UCSD-AML1 (cell line): Measurements from ENCODE around the gene RHBDD1.
A peak's percentile ranks its signal among the peaks of the same experiment; 100 is the strongest.

ENCODE experiments used
- DNase-seq: peaks from one replicate; lab custom pipeline; 2025; ENCODE audit not compliant: unreplicated experiment; lab: John Stamatoyannopoulos, UW

Gene RHBDD1

DNA sequence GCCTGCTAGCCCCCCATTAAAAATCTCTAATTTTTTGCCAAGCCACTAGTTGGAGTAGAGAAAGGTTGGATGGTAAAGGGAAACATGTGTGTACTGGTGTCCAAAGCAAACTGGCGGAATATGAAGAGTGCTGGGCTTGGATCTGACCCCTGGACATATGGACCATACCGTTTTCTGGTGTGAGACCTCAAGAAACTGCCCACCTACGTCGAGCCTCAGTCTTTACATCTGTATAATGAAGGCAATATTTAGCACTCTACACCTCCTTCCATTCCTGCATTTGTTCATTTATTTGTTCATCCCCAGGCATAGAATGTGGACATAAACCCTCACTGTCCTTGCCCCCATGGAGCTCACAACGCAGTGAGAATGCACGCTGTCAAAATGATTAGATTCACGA, 142.4 kb downstream of the RHBDD1 start:
- no peak for DNase-seq

DNA sequence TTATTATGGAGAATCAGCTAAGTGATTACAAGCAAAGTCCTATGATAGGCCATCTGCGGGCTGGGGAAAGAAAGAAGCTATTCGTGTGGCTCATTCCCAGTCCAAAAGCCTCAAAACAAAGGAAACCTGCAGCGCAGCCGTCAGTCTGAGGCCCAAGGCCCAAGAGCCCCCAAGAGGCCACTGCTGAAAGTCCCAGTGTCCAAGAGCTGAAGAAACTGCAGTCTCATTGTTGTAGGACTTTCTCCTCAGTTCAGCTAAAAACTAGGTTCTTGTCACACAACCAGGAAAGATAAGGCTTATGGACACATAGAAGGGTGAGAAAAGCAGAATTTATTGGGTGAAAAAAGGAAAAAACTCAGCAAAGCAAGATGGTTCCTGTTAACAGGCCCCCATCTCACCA, 143.2 kb downstream of the RHBDD1 start:
- DNase-seq: peak; percentile 18

DNA sequence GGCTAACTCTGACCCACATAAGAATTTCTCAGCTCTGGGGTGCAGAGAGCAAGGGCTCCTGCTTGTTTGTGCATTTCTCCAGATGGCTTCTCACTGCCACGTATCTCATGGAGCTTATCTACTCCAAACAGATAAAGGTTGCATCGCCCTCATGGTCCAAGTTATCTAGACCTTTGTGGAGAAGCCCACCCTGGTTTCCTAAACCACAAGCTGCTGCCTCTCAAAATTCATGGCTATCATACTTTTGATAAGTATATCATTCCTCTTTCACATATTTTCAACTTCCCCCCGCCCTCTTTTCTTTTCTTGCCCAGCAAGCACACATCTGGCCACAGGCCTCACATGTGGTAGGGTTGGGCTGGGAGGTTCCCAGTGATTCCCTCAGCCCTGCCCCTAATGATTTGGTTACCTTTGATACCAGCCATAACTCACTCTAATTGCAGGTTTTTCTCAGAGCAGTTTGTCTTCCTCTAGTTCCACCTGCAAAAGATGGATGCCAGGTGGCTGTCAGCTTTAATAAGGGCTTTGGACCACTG, 146.0 kb downstream of the RHBDD1 start:
- no peak for DNase-seq

DNA sequence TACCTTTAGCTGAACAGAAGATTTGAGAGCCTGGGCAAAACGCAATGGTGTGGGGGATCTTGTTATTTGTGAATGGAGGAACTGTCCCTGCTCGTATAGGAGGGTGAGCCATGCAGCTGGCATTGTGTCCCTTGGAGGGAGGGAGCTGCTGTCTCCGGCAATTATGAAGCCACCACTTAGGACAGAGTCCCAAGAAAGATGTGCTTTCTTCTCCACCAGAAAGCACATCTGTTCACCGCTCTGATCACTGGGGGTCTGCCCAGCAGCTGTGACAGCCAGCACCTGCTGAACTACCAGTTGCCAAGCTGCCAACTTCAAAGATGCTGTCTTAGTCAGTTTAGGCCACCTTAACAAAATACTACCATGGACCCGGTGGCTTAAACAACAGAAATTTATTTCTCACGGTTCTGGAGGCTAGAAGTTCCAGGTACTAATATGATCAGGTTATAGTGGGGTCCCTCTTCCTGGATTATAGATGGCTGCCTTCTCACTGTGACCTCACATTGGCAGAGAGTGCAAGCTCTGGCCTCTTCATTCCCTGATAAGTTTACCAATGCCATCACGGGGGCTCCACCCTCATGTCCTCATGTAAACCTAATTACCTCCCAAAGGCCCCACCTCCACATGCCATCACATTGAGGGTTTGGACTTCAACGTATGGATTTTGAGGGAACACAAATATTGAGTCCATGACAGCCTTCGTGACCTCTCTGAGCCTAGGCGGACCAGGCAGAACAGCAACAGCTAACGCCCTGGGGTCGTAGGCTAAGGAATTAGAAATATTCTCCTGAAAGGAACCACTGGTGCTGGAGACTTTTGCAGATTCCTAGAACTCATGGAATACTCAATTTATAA, 148.3 kb downstream of the RHBDD1 start:
- no peak for DNase-seq

DNA sequence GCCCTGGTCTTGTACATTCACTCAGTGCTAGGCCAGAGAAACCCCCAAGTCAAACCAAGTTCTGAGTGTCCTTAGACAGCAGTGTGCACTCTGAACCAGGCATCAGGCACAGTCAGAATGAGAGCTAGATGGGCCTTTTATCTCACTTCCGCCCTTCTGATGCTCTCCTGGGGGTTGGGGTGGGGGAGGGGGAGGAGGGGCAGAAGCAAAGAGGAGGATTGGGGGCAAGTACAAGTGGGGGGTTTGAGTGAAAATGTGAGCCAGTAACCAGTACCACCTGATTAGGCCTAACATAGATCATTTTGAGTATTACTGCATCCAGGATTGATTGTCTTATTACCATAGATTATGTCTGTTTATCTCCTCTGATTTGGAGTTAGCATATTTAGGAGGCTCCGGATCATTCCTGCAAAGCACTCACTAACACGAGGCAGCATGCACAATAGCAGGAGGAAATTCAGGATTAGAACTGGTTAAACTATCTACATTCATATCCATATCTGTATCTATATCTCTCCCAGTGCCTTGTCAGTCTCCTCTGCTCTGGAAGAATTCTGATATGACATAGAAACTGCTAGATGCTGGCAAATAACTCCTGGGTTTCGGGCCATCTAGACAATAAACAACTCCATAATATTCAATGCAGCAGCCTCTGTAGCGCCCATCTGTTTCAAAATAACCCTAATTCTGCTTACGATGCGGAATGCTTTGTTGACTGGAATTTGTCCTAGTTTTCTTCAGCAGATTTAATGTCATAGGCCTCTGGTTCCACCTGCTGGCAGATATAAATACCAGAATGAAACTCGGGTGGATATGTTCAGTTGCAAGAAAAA, 149.1 kb downstream of the RHBDD1 start:
- no peak for DNase-seq

DNA sequence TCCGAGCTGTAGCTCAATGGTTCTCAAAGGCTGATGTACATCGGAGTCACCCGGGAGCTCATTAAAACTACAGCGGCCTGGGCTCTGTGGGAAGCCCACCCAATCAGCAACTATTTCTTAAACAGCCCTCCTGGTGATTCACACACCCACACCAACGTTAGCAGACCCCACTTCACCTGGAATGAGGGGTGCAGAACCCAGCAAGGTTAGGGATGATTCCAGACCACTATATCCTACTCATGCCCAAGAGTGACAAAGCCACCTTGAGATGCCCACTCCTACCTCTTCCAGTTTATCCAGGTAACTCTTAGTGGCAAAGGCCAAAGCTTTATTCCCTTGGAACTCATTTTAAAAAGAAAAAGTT, 149.7 kb downstream of the RHBDD1 start:
- DNase-seq: no peak

DNA sequence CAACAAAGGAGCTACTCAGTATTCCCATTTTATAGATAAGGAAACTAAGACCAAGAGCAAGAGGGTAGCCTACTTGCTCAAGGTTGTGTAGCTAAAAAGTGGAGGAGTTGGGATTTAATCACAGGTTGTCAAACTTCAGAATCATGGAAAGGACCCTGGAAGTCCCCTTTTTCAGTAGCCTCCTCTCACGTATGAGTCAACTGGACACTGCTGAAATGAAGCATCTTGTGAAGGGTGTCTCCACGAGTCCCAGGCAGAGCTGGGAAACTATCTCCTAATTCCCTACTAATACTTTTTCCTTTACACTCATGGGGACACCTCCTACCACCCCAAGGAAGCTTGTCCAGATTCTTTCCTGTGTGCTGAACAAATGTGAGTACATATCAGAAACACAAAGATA, 155.8 kb downstream of the RHBDD1 start:
- DNase-seq: no peak

DNA sequence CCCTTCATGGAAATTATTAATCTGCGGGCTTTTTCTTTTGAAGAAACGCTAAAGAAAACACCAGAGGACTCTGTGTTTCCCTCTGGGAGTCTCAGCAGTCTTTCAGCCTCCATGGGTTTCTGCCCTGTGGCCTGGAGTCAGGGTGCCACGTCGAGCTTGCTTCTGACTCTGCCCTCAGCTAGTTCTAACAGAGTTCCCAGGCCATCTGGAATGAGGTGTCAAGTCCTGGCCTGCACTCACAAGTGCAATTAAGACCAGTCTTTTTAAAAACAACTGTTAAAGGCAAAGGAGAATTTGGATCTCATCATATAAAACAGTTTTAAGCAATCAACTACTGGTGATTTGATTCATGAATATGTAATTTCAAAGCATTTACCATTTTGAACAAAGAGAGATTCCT, 157.3 kb downstream of the RHBDD1 start:
- no peak for DNase-seq

DNA sequence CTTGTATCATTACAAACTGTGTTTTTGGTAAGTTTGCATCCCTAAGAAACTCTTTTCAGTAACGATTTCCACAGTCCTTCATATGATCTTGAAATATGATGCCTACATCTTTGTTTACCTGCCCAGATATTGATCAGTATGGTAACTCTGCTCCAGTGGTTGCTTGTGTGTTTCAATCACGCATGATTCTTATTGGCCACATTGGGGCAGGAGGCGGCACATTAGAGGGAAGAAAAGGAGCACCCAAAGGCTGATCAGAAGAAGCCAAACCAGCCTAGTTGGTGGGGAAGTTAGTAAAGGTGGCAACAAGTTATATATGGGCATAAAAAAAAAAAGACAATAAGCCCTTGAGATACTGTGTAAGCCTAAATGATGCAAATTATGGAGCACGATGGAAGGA, 158.9 kb downstream of the RHBDD1 start:
- no peak for DNase-seq

DNA sequence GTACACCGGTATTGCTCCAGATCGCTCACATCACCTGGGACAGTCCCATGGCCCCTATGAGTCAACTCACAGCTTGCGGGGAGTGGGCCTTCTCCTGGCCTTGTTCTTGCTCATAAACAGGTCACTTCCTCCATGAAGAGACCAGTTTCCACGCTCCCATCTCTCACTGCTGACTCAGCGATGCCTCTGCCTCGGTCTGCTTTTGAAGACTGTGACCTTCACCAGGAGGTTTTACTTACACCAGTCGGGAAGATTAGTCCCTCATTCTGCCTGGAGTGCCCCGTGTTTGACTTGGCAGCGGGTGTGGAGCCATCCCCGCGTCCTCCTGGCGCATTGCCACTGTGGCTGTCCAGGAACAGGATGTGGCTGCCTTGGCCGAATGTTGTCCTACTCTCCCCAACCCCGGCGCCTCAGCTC, 159.8 kb downstream of the RHBDD1 start:
- DNase-seq: peak; percentile 35

DNA sequence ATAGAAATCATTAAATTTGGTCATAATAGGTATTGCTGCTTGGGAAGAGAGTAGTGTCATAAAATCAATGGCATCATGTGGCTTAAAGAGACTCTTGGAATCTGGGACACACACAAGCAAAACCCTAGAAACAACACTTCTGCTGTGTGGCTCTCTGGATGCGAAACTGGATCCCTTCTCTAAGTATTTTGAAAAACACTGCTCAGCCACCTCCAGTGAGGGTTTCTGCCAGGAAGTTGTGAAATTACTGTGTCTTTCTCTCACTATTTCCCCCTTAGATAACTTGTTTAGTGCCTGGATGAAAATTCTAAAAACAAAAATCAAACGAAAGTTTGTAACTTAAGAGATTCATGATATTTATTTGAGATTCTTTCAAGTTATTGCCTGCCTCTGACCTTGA, 163.8 kb downstream of the RHBDD1 start:
- no peak for DNase-seq

DNA sequence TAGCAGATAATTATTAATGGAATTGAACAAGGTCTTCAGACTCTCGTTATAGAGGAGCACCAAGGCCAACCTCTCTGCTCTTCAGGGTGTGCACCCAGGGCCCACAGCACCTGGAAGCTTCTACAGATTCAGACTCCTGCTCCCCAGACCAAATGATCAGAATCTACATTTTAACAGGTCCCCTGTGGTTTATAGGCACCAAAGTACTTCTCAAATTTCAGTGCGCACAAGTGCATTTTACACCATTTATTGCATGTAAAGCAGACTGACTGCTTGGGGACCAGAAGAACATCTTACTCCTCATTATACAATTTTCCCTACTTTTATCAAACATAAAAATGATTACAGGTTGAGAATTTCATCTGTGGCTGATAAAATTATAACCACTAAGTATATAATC, 164.3 kb downstream of the RHBDD1 start:
- DNase-seq: no peak

DNA sequence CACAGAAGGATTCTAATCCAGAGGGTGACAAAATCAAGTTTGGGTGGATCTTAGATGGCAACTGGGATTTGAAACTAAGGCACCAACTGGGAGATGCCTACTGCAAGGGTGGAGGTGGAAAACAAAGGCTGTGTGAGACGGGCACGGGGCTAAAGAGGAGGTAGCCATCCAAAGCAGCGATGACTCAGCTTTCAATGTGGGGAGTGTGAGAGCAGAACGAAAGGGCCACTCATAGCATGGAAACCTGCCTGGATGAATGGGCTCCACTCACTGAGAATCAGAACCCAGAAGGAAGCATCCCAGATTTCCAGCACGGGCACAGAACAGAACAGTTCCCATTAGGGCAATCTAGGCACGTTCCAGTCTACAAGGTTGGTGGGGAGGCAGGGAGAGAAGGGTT, 168.6 kb downstream of the RHBDD1 start:
- no peak for DNase-seq

DNA sequence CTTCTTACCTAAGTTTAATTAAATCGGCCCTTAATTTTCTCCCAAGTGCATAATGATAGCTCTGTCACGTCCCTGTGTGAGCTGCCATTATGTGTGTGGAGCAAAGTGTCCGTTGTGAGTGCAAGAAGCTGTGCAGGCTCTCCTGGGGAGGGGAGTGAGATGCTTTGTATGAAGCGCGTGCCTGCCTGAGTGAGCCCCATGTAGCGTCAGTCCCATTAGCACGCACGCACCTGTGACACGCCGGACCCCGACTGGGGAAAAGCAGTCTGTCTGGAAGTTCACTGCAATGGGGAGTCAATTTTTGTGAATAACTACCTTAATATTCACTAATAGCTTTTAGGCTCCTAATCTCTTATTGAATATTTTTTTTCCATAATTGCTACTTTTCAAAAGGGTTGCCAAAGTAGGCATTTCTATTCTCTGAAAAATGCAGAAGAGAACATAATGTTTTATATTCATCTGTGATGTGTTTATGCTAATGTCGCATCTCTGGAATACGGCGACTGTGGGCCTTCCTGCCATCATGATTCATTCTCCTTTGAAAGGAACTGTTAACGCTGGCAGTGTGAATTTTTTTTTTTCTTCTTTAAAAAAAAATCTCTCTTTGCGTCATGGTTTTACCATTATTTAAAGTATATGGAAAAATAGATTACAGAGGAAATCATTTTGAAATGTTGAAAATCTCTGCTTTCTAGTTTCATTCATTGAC, 170.5 kb downstream of the RHBDD1 start:
- no peak for DNase-seq

DNA sequence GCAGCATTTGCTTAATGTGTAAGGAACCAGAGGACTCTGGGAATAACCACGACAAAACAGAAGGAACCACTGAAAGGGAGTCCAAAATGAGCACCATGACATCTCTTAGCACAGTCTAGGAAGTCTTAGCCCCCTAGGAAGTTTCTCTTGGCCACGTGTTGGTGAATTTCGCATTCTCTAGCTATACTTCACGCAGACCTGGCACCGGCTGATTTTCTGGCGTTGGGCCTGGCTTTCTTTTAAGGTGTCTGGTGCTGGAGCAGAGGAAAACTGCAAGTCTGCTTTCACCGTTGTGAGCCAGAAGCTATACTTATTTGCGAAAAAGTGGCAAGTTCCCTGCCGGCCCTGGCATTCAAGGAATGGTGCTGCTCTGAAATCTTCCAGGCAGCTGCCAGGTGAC, 171.3 kb downstream of the RHBDD1 start:
- DNase-seq: no peak

DNA sequence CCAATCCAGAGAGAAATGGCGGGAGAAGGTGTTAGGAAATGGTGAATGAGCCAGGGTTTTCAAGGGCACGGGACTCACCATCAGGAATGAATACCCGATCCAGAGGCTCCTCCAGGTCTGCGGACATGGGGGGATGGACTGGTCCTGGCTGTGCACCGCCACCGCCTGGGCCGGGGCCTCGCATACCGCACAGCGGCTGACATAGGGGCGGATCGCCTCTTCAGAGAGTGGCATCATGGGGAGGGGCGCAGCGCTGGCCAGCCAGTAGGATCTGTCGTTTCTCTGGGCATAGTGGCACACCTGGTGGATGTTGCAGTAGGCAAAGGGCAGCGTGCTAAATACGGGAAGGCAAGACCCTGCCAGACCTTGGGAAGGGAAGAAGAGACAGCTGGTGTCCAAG, 172.1 kb downstream of the RHBDD1 start:
- no peak for DNase-seq

DNA sequence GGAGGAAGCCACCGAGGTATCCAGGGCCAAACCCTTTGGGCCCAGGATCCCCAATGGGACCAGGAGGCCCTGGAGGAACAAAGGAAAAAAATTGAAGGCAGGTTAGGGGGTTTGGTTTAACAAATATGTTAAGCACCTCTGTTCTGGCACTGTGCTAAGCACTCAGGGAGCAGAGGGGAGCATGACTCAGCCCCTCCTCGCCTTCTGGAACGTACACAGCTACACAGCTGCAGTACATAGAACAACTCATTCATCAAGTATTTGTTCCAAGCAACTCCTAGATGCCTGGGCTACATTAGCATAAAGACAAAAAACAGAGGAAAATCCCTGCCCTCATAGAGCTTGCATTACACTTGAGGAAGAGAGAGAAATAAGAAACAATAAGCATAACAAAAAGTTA, 174.6 kb downstream of the RHBDD1 start:
- DNase-seq: no peak

DNA sequence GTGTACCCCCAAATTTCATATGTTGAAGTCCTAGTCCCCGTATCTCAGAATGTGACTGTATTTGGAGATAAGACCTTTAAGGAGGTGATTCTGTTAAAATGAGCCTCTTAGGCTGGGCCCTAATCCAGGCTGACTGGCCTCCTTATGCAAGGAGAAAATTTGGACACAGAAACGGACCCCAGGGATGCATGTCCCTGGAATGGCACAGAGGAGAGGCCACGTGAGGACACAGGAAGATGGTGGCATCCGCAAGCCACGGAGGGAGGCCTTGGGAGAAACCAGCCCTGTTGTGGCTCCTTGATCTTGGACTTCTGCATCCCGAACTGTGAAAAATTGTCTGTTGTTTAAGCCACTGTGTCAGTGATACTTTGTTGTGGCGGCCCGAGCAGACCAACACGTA, 177.5 kb downstream of the RHBDD1 start:
- DNase-seq: no peak

DNA sequence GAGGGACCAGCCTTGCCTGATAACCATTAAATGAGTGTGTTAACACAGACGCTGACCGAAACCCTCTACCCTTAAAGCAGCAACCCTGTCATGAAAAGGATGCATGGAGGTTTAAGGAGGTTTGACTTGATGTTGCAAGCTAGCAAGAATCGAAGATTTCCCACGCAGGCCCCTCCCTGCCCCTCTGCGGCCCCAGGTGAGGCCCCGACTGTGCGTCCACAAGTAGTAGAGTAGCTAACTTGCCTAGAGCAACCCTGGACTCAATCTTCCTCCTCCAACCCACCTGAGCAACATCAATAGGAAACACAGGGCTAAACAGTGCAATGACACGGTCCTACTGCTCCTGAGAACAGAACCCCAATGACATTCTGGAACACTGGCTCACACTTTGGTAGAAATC, 178.0 kb downstream of the RHBDD1 start:
- no peak for DNase-seq

DNA sequence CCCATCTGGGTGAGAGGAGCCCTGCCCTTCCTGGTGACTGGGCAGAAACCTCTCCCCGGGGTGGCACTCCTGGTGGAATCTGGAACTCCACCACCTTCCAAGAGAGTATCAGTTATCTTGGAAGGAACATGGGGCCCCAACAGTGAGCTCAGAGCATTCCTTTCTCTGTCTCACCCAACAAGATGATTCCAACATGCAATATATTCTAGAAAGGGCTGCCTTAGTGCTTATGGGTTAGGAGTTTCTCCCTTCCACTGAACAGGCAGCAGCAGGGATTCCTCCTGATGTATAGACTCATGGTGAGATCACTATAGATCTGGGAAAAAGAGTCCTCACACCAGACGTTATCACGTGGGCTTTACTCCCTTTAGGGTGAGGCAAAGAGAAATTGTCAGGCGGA, 181.0 kb downstream of the RHBDD1 start:
- no peak for DNase-seq

DNA sequence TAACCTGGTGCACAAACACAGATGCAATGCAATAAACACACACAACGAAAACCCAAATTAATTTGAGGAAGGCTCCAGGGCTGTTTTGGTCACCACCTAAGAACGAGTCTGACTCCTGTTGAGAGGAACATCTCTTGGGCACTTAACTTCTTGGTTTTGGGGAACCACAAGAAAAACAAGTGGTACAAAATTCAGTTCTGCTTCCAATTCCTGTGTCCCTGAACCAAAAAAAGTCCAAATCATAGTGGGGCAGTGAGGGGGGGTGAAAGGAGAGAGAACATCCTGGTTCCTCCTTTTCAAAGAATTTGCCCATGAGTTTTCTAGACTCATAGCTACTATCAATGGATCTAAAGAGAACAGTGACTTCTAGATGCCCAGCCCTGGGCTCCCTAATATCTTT, 184.6 kb downstream of the RHBDD1 start:
- DNase-seq: no peak

DNA sequence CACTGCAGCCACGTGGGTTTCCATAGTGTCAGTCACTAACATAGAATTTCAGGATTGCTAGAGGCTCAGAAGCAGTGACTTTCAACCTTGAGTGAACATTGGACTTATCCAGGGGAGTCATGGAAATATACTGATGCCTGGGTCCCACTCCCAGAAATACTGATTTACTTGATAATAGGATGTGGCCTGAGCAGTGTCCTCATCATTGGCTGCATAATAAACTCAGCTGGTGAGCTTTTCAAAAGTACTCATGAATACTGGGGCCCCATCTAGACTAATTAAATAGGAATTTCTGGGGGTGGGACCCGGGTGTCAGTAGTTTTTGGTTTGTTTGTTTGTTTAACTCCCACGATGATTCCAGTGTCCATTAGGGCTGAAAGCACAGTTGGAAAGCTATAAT, 186.8 kb downstream of the RHBDD1 start:
- no peak for DNase-seq
